ENCODE measurements around the gene PP2D1. TPM values are rescaled to one million over a fixed set of nuclear protein-coding genes. Genes with fewer than 3 reads are reported as not detected.

PP2D1 gene
- total and polyA plus RNA-seq, 2 of the 8 experiments (the other 6 are each of a cell fraction or from before 2014, with no cell fraction given): not detected

DNA sequence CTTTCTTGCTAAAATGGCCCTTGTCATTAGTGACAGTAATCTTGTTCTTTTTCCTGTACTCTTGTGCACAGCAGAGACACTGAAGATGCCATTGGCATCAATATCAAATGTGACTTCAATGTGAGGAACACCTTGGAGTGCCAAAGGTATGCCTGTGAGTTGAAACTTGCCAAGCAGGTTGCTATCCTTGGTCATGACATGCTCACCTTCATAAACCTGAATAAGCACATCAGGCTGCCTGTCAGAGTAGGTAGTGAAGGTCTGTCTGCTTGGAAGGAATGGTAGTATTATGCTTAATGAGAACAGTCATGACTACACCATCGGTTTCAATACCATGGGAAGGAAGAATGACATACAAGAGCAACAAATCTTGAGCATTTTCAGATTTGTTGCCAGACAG lies 71.4 kb downstream of the PP2D1 start:
- no peak overlapping the region for H2AFZ ChIP-seq (ENCODE audit: low read length)
- no peak overlapping the region for H3K4me3 ChIP-seq (ENCODE audit: extremely low read depth in 1 of 4, insufficient read depth in 2 of 4, low read depth in 3 of 4, low read length in 4 of 4)
- no peak overlapping the region for H2BK20ac ChIP-seq (ENCODE audit: low read length)
- DNase-seq (ENCODE audit: low read depth in 1 of 2, low spot score in 2 of 2) (no peak), FAIRE-seq (no peak)
- no peak overlapping the region for H4K5ac ChIP-seq (ENCODE audit: insufficient read length, low read depth, low read length)
- H3K79me2 ChIP-seq (ENCODE audit: control insufficient read depth in 1 of 2, insufficient read depth in 2 of 2, low read length in 2 of 2): no peaks in the 10 kb centered on the region
- CTCF ChIA-PET (ENCODE audit: partially characterized antibody): no interaction called here
- H3K79me1 ChIP-seq (ENCODE audit: low read depth, low read length): no peaks in the 10 kb centered on the region
- no peak overlapping the region for H3K56ac ChIP-seq (replicated peaks; ENCODE audit: insufficient read length, low read depth, low read length)
- H4K8ac ChIP-seq (ENCODE audit: extremely low read depth, insufficient read depth, low read length): no peak overlapping the region
- no peak overlapping the region for H4K91ac ChIP-seq (replicated peaks; ENCODE audit: insufficient read length, low read length)
- H3K23ac ChIP-seq (ENCODE audit: insufficient read length): no peak overlapping the region
- no peak overlapping the region for H2AK5ac ChIP-seq (ENCODE audit: low read depth, low read length)
- H2BK120ac ChIP-seq (replicated peaks; ENCODE audit: low read depth, low read length): no peak overlapping the region
- H3K23me2 ChIP-seq (ENCODE audit: low read depth, low read length): no peaks in the 10 kb centered on the region
- H2BK12ac ChIP-seq (ENCODE audit: low read depth, low read length): no peak overlapping the region
- 69% methylated on average over 1 of the region's 1 CpG; no CpG with 5 or more reads in 1 of the 2 experiments for WGBS, 2 experiments (ENCODE audit: extremely low coverage in 1 of 2, insufficient coverage in 1 of 2, insufficient read length in 1 of 2, insufficient replicate concordance in 2 of 2, low coverage in 1 of 2, low lambda C conversion rate in 2 of 2, missing lambda C conversion rate in 1 of 2)
- no peak overlapping the region for H3K18ac ChIP-seq (ENCODE audit: extremely low read depth, low read length)
- H3K27me3 ChIP-seq (replicated peaks in 1 of 4; ENCODE audit: control insufficient read depth in 3 of 4, extremely low read depth in 1 of 4, insufficient read depth in 3 of 4, low read length in 3 of 4): no peaks in the 10 kb centered on the region
- TF ChIP-seq TEAD4 (IDR thresholded peaks at IDR 0.05; ENCODE audit: low read depth, low read length) (no peak), RBBP5 (IDR thresholded peaks at IDR 0.05; ENCODE audit: borderline replicate concordance, low read depth, low read length) (no peak)
- TF ChIP-seq, protein P1, sequence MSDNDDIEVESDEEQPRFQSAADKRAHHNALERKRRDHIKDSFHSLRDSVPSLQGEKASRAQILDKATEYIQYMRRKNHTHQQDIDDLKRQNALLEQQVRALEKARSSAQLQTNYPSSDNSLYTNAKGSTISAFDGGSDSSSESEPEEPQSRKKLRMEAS (IDR thresholded peaks at IDR 0.05): no peak
- TF ChIP-seq, protein P2, sequence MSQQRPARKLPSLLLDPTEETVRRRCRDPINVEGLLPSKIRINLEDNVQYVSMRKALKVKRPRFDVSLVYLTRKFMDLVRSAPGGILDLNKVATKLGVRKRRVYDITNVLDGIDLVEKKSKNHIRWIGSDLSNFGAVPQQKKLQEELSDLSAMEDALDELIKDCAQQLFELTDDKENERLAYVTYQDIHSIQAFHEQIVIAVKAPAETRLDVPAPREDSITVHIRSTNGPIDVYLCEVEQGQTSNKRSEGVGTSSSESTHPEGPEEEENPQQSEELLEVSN (IDR thresholded peaks at IDR 0.05): no peak
- no peaks in the 10 kb centered on the region for H3K4me1 ChIP-seq (replicated peaks in 1 of 4; ENCODE audit: control insufficient read depth in 3 of 4, insufficient read depth in 4 of 4, low read length in 3 of 4)
- no peak overlapping the region for H2BK15ac ChIP-seq (ENCODE audit: low read length)
- H3K9ac ChIP-seq (replicated peaks in 1 of 4; ENCODE audit: extremely low read depth in 1 of 4, low read depth in 3 of 4, low read length in 3 of 4): no peak overlapping the region
- H3K9me3 ChIP-seq (ENCODE audit: insufficient read depth in 2 of 2, low read depth in 1 of 2, low read length in 1 of 2): peaks cover 0 to 4% of the 10 kb centered on the region in 2 experiments; a peak in 1 of 4 replicates
- no peak overlapping the region for H3K27ac ChIP-seq (ENCODE audit: low read depth, low read length)
- POLR2A ChIA-PET (ENCODE audit: partially characterized antibody): no interaction called here
- H3K14ac ChIP-seq (ENCODE audit: insufficient read length): no peak overlapping the region
- no peaks in the 10 kb centered on the region for H3K36me3 ChIP-seq (ENCODE audit: control insufficient read depth in 2 of 4, insufficient read depth in 4 of 4, low read length in 3 of 4)
- no peak overlapping the region for H3K4ac ChIP-seq (replicated peaks; ENCODE audit: insufficient read length, low read depth, low read length)
- no peaks in the 10 kb centered on the region for H4K20me1 ChIP-seq (replicated peaks in 1 of 2; ENCODE audit: control insufficient read depth in 1 of 2, insufficient read depth in 2 of 2, low read length in 2 of 2)
- no peak overlapping the region for H3K4me2 ChIP-seq (ENCODE audit: insufficient read depth in 1 of 2, low read depth in 2 of 2, low read length in 2 of 2)
- H2BK5ac ChIP-seq (ENCODE audit: low read depth, low read length): no peak overlapping the region

Data from H1 (cell line).